ENCODE measurements around the gene MIA.

GRCh38 chr19:40800997-40801377 lies 25.7 kb downstream of the MIA start:
- TF ChIP-seq POLR2A (IDR thresholded peaks at IDR 0.05; ENCODE audit: low read length) = no peak
- TF ChIP-seq GATA1 (IDR thresholded peaks at IDR 0.05; ENCODE audit: low read depth, low read length) = no peak

All from erythroblast (primary cell).